ENCODE results near the gene CDK5. TPM values are rescaled to one million over a fixed set of nuclear protein-coding genes. Genes with fewer than 3 reads are reported as not detected.

The CDK5 gene
- total RNA-seq, 1 donor from 2014 or later, result 7.5 TPM

DNA sequence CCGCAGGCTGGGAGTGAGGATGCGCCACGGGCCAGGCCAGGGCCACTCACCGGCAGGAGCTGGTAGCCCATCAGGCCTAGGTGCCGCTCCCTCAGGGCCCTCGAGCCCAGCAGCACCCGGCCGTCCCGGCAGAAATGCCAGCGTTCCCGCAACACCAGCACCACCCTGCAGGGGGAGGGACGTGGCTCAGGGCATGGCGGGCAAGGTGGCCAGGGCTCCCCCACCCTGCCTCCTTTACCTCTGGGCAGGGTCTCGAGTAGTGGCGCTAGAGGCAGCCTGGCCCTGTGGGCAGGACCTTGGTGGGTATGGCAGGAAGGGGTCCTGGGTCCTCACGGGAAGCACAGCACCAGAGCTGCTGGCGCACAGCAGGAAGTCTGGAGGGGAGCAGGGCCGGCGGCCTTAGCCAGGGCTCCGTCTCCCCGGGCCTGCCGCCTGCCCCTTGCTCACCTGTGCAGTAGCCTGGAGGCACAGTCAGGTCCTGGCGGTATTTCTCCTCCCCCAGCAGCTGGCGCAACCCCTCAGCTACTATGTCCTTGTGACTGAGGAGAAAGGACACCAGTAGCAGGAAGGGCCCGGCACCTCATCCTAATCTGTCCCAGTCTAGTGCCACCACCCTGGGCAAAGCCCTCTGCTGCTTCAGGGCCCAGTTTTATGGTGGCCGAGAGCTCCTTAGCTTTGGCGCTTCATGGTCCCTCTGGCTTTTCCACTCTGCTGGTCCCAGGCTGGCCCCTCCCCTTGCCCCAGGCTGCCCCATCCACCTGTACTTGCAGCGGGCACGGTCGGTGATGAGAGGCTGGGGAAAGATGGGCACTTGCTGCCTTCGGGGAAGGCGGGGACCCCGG lies 19.4 kb upstream of the CDK5 start:
- Mint-ChIP-seq H3K36me3 (ENCODE audit: low read depth) (peaks cover 28% of the 10 kb centered on the region), H3K27me3 (no peaks in the 10 kb centered on the region), H3K4me3 (no peak overlapping the region), H3K4me1 (peaks cover 24% of the 10 kb centered on the region), H3K27ac (no peak overlapping the region), H3K9me3 (no peaks in the 10 kb centered on the region)
- ATAC-seq (ENCODE audit: low read depth), result no peak
- ChIA-PET POLR2A (no interaction called here), CTCF (no interaction called here)
- DNase-seq, result no peak
- intact Hi-C loops (cut with micrococcal nuclease), result no loop called here
- TF ChIP-seq, protein P1, sequence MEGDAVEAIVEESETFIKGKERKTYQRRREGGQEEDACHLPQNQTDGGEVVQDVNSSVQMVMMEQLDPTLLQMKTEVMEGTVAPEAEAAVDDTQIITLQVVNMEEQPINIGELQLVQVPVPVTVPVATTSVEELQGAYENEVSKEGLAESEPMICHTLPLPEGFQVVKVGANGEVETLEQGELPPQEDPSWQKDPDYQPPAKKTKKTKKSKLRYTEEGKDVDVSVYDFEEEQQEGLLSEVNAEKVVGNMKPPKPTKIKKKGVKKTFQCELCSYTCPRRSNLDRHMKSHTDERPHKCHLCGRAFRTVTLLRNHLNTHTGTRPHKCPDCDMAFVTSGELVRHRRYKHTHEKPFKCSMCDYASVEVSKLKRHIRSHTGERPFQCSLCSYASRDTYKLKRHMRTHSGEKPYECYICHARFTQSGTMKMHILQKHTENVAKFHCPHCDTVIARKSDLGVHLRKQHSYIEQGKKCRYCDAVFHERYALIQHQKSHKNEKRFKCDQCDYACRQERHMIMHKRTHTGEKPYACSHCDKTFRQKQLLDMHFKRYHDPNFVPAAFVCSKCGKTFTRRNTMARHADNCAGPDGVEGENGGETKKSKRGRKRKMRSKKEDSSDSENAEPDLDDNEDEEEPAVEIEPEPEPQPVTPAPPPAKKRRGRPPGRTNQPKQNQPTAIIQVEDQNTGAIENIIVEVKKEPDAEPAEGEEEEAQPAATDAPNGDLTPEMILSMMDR (IDR thresholded peaks at IDR 0.05), result no peak

DNA sequence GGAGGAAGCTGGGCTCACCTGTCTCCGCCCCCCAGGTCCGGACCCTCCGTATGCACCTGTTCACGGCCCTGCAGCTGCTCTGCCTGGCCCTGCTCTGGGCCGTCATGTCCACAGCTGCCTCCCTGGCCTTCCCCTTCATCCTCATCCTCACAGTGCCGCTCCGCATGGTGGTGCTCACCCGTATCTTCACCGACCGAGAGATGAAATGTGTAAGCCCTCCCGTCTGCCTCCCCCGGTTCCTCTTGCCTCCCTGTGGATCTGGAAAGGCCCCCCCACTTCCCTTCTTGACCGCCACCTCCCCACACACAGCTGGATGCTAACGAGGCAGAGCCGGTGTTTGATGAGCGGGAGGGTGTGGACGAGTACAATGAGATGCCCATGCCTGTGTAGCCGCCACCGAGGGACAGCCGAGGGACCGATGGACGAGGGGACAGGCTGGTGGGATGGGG lies 18.3 kb upstream of the CDK5 start:
- no peak overlapping the region for H3K27ac Mint-ChIP-seq
- DNase-seq (no peak), ATAC-seq (ENCODE audit: low read depth) (no peak)
- peaks cover 38% of the 10 kb centered on the region for H3K36me3 Mint-ChIP-seq (ENCODE audit: low read depth)
- CTCF ChIA-PET, result no interaction called here
- TF ChIP-seq, protein P1 (IDR thresholded peaks at IDR 0.05), result no peak
- POLR2A ChIA-PET, result interaction anchor here (0.7 kb wide), 2 partner anchors 15 to 19 kb away, joined by 3 read pairs; no protein-coding TSS in a partner anchor
- no peaks in the 10 kb centered on the region for H3K27me3 Mint-ChIP-seq
- intact Hi-C loops (cut with micrococcal nuclease), result no loop called here
- no peak overlapping the region for H3K4me3 Mint-ChIP-seq
- H3K4me1 Mint-ChIP-seq, result peaks cover 20% of the 10 kb centered on the region
- H3K9me3 Mint-ChIP-seq, result no peaks in the 10 kb centered on the region

DNA sequence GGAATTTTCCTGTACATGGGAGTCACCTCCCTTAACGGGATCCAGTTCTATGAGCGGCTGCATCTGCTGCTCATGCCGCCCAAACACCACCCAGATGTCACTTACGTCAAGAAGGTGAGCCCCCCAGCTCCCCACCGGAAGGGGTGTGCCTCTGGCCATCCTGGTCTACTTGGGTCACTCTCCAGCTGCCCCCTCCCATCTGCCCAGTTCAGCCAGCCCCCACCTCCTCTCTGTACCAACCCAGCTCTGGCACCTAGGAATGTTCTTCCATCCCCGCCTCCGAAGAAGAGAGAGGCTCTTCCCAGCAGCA lies 17.9 kb upstream of the CDK5 start:
- POLR2A ChIA-PET, result no interaction called here
- Mint-ChIP-seq H3K9me3 (no peaks in the 10 kb centered on the region), H3K4me1 (peaks cover 20% of the 10 kb centered on the region), H3K36me3 (ENCODE audit: low read depth) (peaks cover 42% of the 10 kb centered on the region), H3K4me3 (no peak overlapping the region), H3K27ac (no peak overlapping the region), H3K27me3 (no peaks in the 10 kb centered on the region)
- ATAC-seq (ENCODE audit: low read depth), result no peak
- intact Hi-C loops (cut with micrococcal nuclease), result no loop called here
- TF ChIP-seq, protein P1 (IDR thresholded peaks at IDR 0.05), result no peak
- CTCF ChIA-PET, result no interaction called here
- no peak for DNase-seq

DNA sequence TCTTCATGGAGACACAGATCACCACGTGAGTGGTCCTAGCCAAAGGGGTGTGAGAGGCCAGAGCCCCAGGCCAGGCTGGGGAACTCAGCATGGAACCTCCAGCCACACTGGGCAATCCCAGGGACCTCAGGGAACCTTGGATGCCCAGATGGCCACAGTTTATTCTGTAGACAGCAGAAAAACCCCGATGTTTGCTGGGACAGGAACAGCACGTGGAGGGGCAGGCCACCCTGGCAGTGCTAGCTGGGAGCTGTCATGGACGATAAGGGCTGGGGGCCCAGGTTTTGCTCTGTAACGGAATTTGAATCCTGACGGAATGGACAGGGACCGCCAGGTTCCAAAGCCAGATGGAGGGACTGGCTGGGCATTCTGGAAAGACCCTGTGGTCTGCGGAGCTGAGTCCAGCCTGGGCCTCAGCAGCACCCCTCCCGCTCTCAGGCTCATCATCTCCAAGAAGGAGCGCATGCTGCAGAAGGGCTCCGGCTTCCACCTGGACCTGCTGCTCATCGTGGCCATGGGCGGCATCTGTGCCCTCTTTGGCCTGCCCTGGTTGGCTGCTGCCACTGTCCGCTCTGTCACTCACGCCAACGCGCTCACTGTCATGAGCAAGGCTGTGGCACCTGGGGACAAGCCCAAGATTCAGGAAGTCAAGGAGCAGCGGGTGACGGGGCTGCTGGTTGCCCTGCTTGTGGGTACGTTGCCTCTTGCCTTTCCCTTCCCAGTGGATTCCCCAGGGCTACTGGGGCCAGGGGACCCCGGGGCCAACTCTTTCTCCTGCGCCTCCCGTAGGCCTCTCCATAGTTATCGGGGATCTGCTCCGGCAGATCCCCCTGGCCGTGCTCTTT lies 17.3 kb upstream of the CDK5 start:
- no peak overlapping the region for H3K27ac Mint-ChIP-seq
- no peak overlapping the region for H3K4me3 Mint-ChIP-seq
- ChIA-PET CTCF (no interaction called here), POLR2A (no interaction called here)
- intact Hi-C loops (cut with micrococcal nuclease), result no loop called here
- no peaks in the 10 kb centered on the region for H3K9me3 Mint-ChIP-seq
- H3K36me3 Mint-ChIP-seq (ENCODE audit: low read depth), result peaks cover 47% of the 10 kb centered on the region
- no peaks in the 10 kb centered on the region for H3K27me3 Mint-ChIP-seq
- DNase-seq (no peak), ATAC-seq (ENCODE audit: low read depth) (no peak)
- H3K4me1 Mint-ChIP-seq, result peaks cover 20% of the 10 kb centered on the region
- TF ChIP-seq, protein P1 (IDR thresholded peaks at IDR 0.05), result no peak

DNA sequence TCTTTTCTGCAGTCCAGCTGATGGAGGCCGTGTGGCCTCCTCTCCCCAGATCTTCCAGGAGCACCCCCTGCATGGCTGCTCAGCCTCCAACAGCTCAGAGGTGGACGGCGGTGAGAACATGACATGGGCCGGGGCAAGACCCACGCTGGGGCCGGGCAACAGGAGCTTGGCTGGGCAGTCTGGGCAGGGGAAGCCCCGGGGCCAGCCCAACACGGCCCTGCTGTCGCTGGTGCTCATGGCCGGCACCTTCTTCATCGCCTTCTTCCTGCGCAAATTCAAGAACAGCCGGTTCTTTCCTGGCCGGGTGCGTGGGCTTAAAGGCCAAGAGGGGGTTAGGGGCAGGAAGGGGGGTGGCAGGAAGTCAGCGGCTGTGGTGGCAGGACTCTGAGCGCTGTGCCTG lies 16.3 kb upstream of the CDK5 start:
- Mint-ChIP-seq H3K27ac (no peak overlapping the region), H3K27me3 (no peaks in the 10 kb centered on the region), H3K4me1 (peaks cover 11% of the 10 kb centered on the region), H3K36me3 (ENCODE audit: low read depth) (peaks cover 53% of the 10 kb centered on the region), H3K4me3 (no peak overlapping the region), H3K9me3 (no peaks in the 10 kb centered on the region)
- POLR2A ChIA-PET, result no interaction called here
- CTCF ChIA-PET, result no interaction called here
- no peak for DNase-seq
- ATAC-seq (ENCODE audit: low read depth), result no peak
- TF ChIP-seq, protein P1 (IDR thresholded peaks at IDR 0.05), result no peak
- intact Hi-C loops (cut with micrococcal nuclease), result no loop called here

All from activated B cell treated with CpG ODN at 0.5 μM for 24 hours (primary cell).